ENCODE measurements around the gene AZIN2.
A peak's percentile ranks its signal among the peaks of the same experiment; 100 is the strongest.

Gene AZIN2

GRCh38 chr1:33074193-33074945, 6.6 kb upstream of the AZIN2 start:
- no peak for DNase-seq (ENCODE audit: low read depth)
- TF ChIP-seq CTCF (conservative IDR thresholded peaks at IDR 0.05; ENCODE audit: low read depth, low read length) = no peak
- no peak overlapping the region for H3K4me3 ChIP-seq (ENCODE audit: low read depth, low read length)

DNA sequence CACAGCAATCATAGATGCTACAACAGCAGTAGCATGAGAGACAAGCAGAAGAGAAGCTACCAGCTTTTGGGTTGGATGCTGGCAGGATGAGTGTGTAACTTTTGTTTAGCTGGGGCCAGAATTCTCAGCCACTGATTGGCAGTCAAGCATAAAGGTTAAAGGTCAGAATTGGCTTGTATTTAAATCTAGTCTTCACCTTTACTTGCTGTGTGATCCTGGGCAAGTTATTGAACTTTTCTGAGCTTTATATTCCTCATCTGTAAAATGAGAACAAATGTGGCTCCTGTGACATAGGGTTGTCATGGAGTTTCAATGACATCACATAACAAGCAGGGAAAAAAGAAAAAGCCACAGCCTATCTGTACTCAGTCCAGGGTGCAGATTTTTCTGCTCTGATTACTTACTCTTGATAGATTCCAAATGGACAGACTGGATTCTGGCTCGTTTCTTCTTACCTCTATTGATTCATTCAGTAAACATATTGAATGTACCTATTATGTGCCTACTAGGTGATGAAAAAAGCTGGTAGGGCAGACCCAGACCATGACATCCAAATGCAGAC, 2.8 kb upstream of the AZIN2 start:
- no peak overlapping the region for H3K4me3 ChIP-seq (ENCODE audit: low read depth, low read length)
- TF ChIP-seq CTCF (conservative IDR thresholded peaks at IDR 0.05; ENCODE audit: low read depth, low read length) = no peak
- no peak for DNase-seq (ENCODE audit: low read depth)

DNA sequence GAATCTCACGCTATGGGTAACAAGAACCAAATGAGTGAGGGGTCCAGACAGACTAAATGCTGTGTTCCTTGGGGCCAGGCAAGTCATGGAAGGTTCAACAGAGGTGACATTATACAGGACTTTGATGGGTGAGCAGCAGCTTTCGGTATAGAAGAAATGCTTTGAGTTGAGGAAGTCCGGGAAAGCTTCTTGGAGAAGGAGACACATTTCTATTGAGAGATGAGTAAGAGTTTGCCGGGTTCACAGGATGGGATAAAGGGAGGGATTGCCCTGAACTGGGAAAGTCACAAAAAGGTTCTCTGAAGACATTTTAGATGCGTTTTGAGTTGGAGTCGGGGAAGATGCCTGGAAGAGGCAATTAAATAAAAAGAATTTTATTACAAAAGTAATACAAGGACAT, 580 bp upstream of the AZIN2 start:
- peak overlapping the region; percentile 89 for H3K4me3 ChIP-seq (ENCODE audit: low read depth, low read length)

GRCh38 chr1:33081554-33082305, 777 bp downstream of the AZIN2 start:
- DNase-seq (ENCODE audit: low read depth) = no peak
- H3K4me3 ChIP-seq (ENCODE audit: low read depth, low read length) = peak overlapping the region; percentile 89
- TF ChIP-seq CTCF (conservative IDR thresholded peaks at IDR 0.05; ENCODE audit: low read depth, low read length) = no peak

More for the DNA sequence above, 580 bp upstream of the AZIN2 start:
- no peak for DNase-seq (ENCODE audit: low read depth)
- no peak for TF ChIP-seq CTCF (conservative IDR thresholded peaks at IDR 0.05; ENCODE audit: low read depth, low read length)

DNA sequence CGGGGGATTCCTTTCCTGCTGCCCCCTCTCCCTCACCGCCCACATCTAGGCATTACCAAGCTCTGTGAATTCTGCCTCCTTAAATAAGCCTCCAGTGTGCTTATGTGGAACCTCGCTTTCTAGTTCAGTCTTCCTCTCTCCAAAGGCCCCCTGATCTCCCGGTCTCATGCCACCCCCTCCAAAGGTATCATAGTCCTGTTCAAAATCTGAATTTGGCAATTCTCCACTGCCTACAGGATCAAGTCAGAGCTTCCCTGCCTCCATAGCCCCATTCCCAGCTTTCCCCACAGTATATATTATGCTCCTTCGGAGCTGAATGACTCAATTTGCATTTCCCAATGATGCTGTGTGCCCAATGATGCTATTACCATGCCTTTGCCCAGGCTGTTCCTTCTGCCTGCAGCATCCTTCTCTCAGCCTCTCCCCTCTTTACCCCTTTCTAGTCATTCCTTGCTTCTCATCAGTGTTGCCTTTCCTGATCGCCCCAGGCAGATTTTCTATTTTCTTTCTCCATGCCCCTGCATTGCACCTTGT, 1.7 kb downstream of the AZIN2 start:
- no peak for TF ChIP-seq CTCF (conservative IDR thresholded peaks at IDR 0.05; ENCODE audit: low read depth, low read length)
- no peak for DNase-seq (ENCODE audit: low read depth)
- peak overlapping the region; percentile 89 for H3K4me3 ChIP-seq (ENCODE audit: low read depth, low read length)

DNA sequence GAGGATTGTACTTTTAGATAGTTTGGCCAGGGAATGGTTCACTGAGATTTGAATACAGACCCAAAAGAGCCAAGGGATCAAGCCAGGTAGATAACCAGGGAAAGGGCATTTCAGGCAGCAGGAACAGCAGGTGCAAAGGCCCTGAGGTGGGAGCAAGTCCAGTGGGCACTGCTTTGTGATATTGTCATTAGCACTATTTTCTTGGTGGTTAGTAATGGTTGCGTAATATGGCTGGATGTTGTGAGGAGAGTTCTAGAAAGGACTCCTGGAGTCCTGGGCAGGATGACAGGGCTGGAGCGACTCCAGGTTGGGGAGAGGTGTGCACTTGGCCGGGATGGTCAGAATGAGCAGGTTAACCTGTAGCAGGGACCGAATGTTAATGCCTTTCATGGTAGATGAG, 4.4 kb downstream of the AZIN2 start:
- no peak for DNase-seq (ENCODE audit: low read depth)
- no peak overlapping the region for H3K4me3 ChIP-seq (ENCODE audit: low read depth, low read length)

More for the DNA sequence above, 4.4 kb downstream of the AZIN2 start:
- no peak for TF ChIP-seq CTCF (conservative IDR thresholded peaks at IDR 0.05; ENCODE audit: low read depth, low read length)
